Activated naive CD8-positive, alpha-beta T cell treated with anti-CD3 and anti-CD28 coated beads, Interleukin-2, amount 10 ng/mL, durations not matched to agents 7 days and 5 days (primary cell): ENCODE results near the gene PIK3R3. TPM values are rescaled to one million over a fixed set of nuclear protein-coding genes. Genes with fewer than 3 reads are reported as not detected.

Experiments used
- ATAC-seq: fragments of 150-1000 bp; cut with Tn5 transposase; one replicate; pipeline ENCODE4 v1.10.0; 2021; ENCODE audit warnings: low read depth, moderate library complexity
- POLR2A ChIA-PET: fragments of 350-600 bp; sonication (Branson Sonifier 250); formaldehyde crosslinking; loops from one replicate; lab custom pipeline; 2021; ENCODE audit warnings: antibody characterized with exemption; lab: Charles Lee
- DNase-seq: peaks from one replicate; pipeline ENCODE4 v3.0.0; 2021
- H3K27ac Mint-ChIP-seq: one replicate; pipeline ENCODE4 v1.8.0; 2022; ENCODE audit warnings: mild to moderate bottlenecking, mixed read lengths
- H3K27me3 Mint-ChIP-seq: one replicate; pipeline ENCODE4 v1.8.0; 2022; ENCODE audit warnings: mild to moderate bottlenecking, moderate library complexity, mixed read lengths
- H3K36me3 Mint-ChIP-seq: one replicate; pipeline ENCODE4 v1.8.0; 2021; ENCODE audit warnings: mild to moderate bottlenecking, mixed read lengths
- H3K4me1 Mint-ChIP-seq: one replicate; pipeline ENCODE4 v1.8.0; 2021; ENCODE audit warnings: mixed read lengths
- H3K4me3 Mint-ChIP-seq: one replicate; pipeline ENCODE4 v1.8.0; 2022; ENCODE audit warnings: mild to moderate bottlenecking, moderate library complexity, mixed read lengths
- H3K9me3 Mint-ChIP-seq: one replicate; pipeline ENCODE4 v1.8.0; 2021; ENCODE audit warnings: mixed read lengths
- total RNA-seq, 2 experiments: library from RNA; stranded (reverse); gene quantifications; one replicate each; pipeline ENCODE4 v1.2.3, GENCODE V29; 2021

The PIK3R3 gene
- total RNA-seq, 2 experiments from 2014 or later = 3.4 to 3.7 TPM

DNA sequence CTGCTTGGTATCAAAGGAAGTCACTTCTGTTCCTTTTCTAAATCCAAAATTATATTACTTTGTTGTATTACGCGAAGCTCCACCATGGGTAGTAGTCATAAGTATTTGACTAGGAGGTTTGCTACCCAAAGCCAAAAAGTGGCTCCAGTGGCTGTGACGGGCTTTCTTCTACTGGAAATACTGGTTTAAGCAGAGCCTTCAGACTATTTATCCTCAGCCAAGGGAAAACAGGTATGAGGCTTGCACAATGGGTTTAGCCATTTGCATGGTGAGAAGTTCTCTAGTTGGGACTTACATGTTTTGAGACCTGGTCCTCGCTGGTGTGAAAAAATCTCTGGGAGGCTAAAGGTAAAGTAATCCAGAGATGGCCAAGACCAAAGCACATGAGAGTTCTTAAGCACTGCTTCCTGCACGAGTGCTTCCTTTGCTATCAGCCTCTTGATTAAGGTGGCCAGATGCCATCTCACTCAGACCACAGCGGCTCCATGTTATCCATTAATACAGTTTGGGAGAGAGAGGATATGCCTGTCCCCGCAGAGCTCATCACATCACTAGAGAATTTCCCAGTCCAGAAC, 121.2 kb downstream of the PIK3R3 start:
- DNase-seq (no peak), ATAC-seq (no peak)
- Mint-ChIP-seq H3K4me1 (no peaks in the 10 kb centered on the region), H3K4me3 (no peak overlapping the region), H3K36me3 (peaks cover 32% of the 10 kb centered on the region), H3K9me3 (no peaks in the 10 kb centered on the region), H3K27ac (no peak overlapping the region), H3K27me3 (no peaks in the 10 kb centered on the region)
- POLR2A ChIA-PET = no interaction called here

DNA sequence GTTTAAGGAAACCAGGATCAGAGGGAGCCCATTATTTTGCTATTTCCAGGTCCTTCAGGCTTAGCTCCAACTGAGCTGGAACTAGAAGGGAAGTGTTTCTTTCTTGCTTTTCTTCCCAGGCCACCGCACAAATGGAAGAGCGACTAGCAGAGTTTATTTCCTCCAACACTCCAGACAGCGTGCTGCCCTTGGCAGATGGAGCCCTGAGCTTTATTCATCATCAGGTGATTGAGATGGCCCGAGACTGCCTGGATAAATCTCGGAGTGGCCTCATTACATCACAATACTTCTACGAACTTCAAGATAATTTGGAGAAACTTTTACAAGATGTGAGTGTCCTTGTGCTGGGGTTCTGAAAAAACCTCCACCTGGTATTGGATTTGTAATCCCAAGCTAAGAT, 121.8 kb downstream of the PIK3R3 start:
- DNase-seq (no peak), ATAC-seq (no peak)
- POLR2A ChIA-PET = no interaction called here
- no peaks in the 10 kb centered on the region for H3K4me1 Mint-ChIP-seq
- H3K27ac Mint-ChIP-seq = no peak overlapping the region
- peaks cover 32% of the 10 kb centered on the region for H3K36me3 Mint-ChIP-seq
- no peaks in the 10 kb centered on the region for H3K9me3 Mint-ChIP-seq
- no peak overlapping the region for H3K4me3 Mint-ChIP-seq
- no peaks in the 10 kb centered on the region for H3K27me3 Mint-ChIP-seq

DNA sequence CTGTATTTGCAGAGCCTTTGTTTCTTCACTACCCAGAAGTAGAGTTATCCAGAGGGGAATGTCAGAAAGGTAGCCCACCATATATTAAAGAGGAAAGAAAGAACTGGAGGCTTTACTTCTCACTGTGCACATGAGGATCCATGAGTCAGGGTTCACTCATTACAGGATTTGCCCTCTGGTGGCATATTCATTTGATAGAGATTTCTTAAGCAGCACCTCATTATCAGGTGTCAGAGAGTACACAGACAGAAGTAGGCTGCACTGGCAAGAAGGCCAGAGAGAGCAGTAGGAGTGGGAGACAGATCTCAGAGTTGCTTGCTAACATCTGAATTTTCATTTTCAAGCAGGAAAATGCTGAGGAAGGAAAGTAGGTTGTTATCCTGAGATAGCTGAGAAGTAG, 123.8 kb downstream of the PIK3R3 start:
- no peak for ATAC-seq
- H3K27ac Mint-ChIP-seq = no peak overlapping the region
- H3K4me1 Mint-ChIP-seq = no peaks in the 10 kb centered on the region
- DNase-seq = no peak
- peaks cover 28% of the 10 kb centered on the region for H3K36me3 Mint-ChIP-seq
- H3K4me3 Mint-ChIP-seq = no peak overlapping the region
- H3K9me3 Mint-ChIP-seq = no peaks in the 10 kb centered on the region
- POLR2A ChIA-PET = no interaction called here
- no peaks in the 10 kb centered on the region for H3K27me3 Mint-ChIP-seq

DNA sequence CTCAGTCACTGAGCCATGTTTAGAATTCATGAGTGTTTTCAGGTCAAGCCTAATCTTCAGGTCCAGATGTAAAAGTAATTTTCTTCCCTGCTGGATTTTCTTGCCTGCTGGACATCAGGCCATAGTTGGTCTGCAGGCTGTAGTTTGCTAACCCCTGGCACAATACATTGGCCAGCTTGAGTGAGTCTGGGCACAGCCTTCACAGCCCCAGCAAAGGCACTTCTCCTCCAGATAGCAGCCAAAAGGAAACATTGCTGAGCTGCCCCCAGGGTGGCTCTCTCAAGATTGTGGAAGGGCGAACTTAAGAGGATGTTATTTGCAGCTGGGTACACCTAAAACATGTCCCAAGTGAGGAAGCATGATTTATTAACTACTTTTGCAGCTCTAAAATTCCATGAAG, 126.8 kb downstream of the PIK3R3 start:
- H3K9me3 Mint-ChIP-seq = no peaks in the 10 kb centered on the region
- H3K4me1 Mint-ChIP-seq = no peaks in the 10 kb centered on the region
- no peak for DNase-seq
- H3K27ac Mint-ChIP-seq = no peak overlapping the region
- POLR2A ChIA-PET = interaction anchor here (0.5 kb wide), 1 partner anchor 534 kb away, joined by 4 read pairs; no protein-coding TSS in a partner anchor
- H3K36me3 Mint-ChIP-seq = peaks cover 22% of the 10 kb centered on the region
- H3K4me3 Mint-ChIP-seq = no peak overlapping the region
- H3K27me3 Mint-ChIP-seq = no peaks in the 10 kb centered on the region
- ATAC-seq = no peak

DNA sequence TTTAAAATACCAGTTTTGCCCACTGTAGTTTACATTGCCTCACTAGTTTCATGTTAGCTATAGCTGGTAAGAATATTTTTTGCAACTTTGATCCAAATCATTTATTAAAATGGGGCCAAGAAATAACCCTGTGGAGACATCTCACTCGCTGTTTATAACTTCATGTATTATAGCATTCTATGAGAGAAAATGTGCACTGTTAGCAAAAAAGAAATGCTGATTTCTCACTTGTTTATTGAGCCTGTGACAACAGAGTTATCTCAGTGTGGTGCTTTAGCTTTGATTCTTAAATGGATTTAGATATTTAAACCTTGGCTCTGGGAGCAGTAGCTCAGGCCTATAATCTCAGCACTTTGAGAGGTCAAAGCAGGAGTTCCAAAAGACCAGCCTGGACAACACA, 127.9 kb downstream of the PIK3R3 start:
- H3K9me3 Mint-ChIP-seq = no peaks in the 10 kb centered on the region
- no peak for DNase-seq
- POLR2A ChIA-PET = interaction anchor here (0.6 kb wide), 1 partner anchor 212 kb away, joined by 4 read pairs; no protein-coding TSS in a partner anchor
- H3K27ac Mint-ChIP-seq = no peak overlapping the region
- peaks cover 26% of the 10 kb centered on the region for H3K36me3 Mint-ChIP-seq
- H3K4me3 Mint-ChIP-seq = no peak overlapping the region
- no peak for ATAC-seq
- no peaks in the 10 kb centered on the region for H3K4me1 Mint-ChIP-seq
- H3K27me3 Mint-ChIP-seq = no peaks in the 10 kb centered on the region

DNA sequence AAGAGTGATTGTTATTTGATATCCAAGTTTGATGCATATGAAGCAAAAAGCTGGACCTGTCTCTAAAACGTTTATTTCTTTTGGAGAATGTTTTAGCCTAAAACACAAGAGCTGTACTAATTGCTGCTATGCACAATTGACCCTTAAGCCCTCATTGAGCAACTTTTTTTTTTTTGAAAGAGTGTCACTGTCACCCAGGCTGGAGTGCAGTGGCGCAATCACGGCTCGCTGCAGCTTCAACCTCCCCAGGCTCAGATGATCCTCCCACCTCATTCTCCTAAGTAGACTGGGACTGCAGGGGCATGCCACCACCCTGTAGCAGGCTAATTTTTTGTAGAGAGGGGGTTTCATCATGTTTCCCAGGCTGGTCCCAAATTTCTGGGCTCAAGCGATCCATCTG, 129.1 kb downstream of the PIK3R3 start:
- H3K9me3 Mint-ChIP-seq = no peaks in the 10 kb centered on the region
- H3K27me3 Mint-ChIP-seq = no peaks in the 10 kb centered on the region
- no peaks in the 10 kb centered on the region for H3K4me1 Mint-ChIP-seq
- H3K36me3 Mint-ChIP-seq = peaks cover 22% of the 10 kb centered on the region
- POLR2A ChIA-PET = no interaction called here
- H3K4me3 Mint-ChIP-seq = no peak overlapping the region
- ATAC-seq (no peak), DNase-seq (no peak)
- H3K27ac Mint-ChIP-seq = no peak overlapping the region

DNA sequence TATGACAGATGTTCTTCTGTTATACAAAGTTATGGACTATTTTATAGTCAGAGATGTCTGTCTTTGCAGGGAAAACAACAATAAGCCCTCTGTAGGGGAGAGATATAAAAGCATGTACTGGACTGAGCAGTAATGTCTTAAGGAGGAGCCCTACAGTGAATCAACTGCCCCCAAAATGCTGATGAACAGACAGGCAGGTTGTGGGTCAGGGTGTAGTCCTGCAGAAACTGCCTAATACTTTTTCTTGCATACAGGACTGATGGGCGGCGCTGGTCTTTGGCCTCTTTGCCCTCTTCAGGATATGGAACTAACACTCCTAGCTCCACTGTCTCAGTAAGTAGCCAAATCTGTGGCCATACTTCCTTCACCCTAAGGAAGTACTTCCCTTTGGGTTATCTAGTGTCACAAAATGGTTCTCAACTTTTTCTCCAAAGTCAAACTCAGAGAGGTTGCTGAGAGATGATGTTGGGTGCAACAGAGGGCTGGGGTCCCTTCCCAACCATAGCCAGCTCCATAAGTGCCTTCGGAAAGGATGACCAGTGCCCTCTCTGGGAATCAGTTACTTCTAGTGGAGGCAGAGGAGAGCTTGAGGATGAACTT, 129.8 kb downstream of the PIK3R3 start:
- Mint-ChIP-seq H3K27ac (no peak overlapping the region), H3K27me3 (no peaks in the 10 kb centered on the region), H3K4me3 (no peak overlapping the region), H3K4me1 (no peaks in the 10 kb centered on the region), H3K9me3 (no peaks in the 10 kb centered on the region), H3K36me3 (peaks cover 20% of the 10 kb centered on the region)
- ATAC-seq (no peak), DNase-seq (no peak)
- POLR2A ChIA-PET = no interaction called here

DNA sequence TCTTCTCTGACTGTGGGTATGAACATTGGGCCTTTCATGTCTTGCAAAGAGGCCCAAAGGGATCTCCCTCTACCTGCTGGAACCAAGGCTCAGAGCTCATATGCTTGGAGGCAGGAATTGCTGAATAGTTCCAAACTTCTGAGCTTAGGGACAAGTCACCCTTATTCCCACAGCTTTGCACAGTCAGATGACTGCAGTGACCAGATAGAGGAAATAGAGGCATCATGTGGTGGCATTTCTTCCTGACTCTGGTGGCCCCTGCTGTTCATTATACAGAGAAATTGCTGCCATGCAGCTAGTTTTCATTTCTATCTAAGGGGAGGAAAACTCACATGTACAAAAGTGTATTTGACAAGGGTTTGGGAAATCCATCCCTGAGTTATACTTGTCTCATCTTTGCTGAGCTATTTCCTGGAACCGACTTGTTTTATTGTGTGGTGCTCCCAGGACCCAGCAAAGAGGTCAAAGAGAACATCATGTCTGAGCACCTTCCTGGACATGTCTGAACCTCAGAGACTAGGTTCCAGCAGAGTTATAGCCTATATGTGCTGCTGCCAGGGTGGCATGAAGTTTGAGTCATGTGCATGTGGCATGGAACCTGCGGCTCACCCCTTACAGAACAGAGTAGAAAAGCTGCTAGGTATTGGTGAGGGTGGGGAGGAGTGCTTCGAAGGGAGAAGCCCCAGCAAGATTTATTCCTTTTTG, 131.2 kb downstream of the PIK3R3 start:
- ATAC-seq (no peak), DNase-seq (no peak)
- Mint-ChIP-seq H3K4me3 (no peak overlapping the region), H3K27ac (no peak overlapping the region), H3K27me3 (no peaks in the 10 kb centered on the region), H3K4me1 (no peaks in the 10 kb centered on the region), H3K9me3 (no peaks in the 10 kb centered on the region), H3K36me3 (peaks cover 14% of the 10 kb centered on the region)
- POLR2A ChIA-PET = interaction anchor here (0.6 kb wide), 1 partner anchor 197 kb away, joined by 3 read pairs; no protein-coding TSS in a partner anchor

DNA sequence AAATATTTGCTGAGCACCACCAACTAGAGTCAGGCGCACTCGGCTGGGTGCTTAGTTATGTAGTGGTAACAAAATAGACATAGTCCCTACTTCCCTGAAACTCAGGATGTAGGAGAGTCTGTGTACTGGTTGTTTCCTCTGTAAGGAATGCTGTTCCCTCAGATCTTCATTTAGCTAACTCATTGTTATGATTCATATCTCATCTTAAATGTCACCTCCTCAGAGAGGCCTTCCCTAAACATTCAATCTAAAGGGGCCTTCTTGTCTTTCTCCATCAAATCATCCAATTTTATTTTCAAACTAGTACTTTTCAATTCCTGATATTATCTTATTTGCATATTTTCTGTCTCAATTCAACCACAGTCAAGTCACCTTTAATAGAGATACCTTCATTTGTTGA, 132.9 kb downstream of the PIK3R3 start:
- Mint-ChIP-seq H3K27ac (no peak overlapping the region), H3K27me3 (no peaks in the 10 kb centered on the region)
- POLR2A ChIA-PET = no interaction called here

DNA sequence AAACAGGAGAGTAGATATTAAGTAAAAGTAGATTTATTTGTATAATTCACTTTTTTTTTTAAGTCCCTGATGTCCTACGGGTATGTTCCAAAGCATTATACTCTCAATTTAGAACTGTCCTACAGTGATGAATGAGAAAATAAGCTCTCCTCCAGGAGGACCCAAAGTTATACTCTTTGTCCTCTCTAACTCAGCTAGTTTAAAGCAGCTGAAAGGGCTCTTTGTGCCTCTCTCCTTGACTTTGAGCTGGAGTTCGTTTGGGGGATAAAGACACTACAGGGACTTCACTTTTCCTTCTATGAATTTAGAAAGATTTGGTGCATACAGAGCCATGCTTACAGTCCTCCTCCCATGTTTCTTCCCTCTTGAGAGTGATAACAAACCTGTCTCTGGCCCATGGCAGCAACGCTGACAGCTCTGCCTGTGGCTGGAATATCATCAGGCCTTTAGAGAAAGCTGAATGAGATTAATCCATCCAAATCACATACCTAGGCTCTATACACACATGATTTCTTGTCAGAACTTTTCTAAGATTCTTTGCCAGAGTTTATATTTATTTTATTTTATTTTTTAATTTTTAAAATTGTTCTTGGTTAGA, 134.3 kb downstream of the PIK3R3 start:
- POLR2A ChIA-PET = interaction anchor here (0.6 kb wide), 1 partner anchor 17 kb away, joined by 3 read pairs; no protein-coding TSS in a partner anchor
- Mint-ChIP-seq H3K9me3 (no peaks in the 10 kb centered on the region), H3K4me3 (no peak overlapping the region), H3K36me3 (peaks cover 14% of the 10 kb centered on the region), H3K4me1 (no peaks in the 10 kb centered on the region), H3K27me3 (no peaks in the 10 kb centered on the region), H3K27ac (no peak overlapping the region)
- DNase-seq (no peak), ATAC-seq (no peak)

More for the DNA sequence above, 132.9 kb downstream of the PIK3R3 start:
- Mint-ChIP-seq H3K36me3 (peaks cover 14% of the 10 kb centered on the region), H3K9me3 (no peaks in the 10 kb centered on the region), H3K4me3 (no peak overlapping the region), H3K4me1 (no peaks in the 10 kb centered on the region)
- DNase-seq = no peak
- ATAC-seq = no peak

DNA sequence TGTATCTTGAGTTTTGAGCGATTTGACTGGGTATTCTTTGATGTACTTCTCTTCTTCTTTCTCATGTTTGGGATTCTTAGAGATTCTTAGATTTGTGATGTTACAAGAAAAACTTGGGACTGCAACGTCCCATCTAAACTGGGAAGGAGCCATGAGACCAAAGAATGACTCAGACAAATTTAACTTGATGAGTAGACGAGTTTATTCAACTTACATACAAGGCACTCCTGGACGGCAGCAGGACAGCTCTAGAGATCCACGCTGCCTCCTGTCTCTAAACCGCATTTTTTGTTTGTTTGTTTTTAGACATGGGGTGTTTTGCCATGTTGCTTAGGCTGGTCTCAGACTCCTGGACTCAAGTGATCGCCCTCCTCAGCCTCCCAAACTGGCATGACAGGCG, 137.1 kb downstream of the PIK3R3 start:
- Mint-ChIP-seq H3K36me3 (peaks cover 10% of the 10 kb centered on the region), H3K4me3 (no peak overlapping the region), H3K27me3 (no peaks in the 10 kb centered on the region), H3K9me3 (peaks cover 1% of the 10 kb centered on the region), H3K27ac (no peak overlapping the region), H3K4me1 (peaks cover 3% of the 10 kb centered on the region)
- no peak for DNase-seq
- POLR2A ChIA-PET = no interaction called here
- ATAC-seq = no peak

DNA sequence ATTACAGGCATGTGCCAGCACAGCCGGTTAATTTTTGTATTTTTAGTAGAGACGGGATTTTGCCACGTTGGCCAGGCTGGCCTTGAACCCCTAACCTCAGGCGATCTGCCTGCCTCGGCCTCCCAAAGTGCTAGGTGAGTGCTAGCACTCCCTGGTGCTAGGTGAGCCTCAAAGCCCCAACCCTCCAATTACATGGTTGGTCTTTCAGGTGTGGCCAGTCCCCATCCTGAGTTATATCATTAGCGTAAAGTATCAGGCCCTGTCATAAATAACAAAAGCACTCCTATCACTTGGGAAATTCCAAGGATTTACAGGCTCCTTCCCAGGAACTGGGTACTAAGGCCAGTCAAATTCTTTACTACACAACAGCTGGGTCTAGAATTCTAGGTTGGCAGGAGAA, 138.0 kb downstream of the PIK3R3 start:
- H3K27ac Mint-ChIP-seq = no peak overlapping the region
- no peak for DNase-seq
- peaks cover 4% of the 10 kb centered on the region for H3K36me3 Mint-ChIP-seq
- no peak for ATAC-seq
- peaks cover 3% of the 10 kb centered on the region for H3K4me1 Mint-ChIP-seq
- H3K27me3 Mint-ChIP-seq = no peaks in the 10 kb centered on the region
- no peak overlapping the region for H3K4me3 Mint-ChIP-seq
- H3K9me3 Mint-ChIP-seq = peaks cover 1% of the 10 kb centered on the region
- POLR2A ChIA-PET = no interaction called here
